Lower lobe of right lung (tissue), 2 donors: ENCODE results near the gene AGPAT3. TPM values are rescaled to one million over a fixed set of nuclear protein-coding genes. Genes with fewer than 3 reads are reported as not detected.
"Not testable (repeated sequence)": the region's sequence is repeated elsewhere in the genome, so short reads cannot be mapped to it uniquely, and the experiment has no call there.

Experiments used
- ATAC-seq, 2 donors: fragments of 200-7000 bp; cut with Tn5 transposase; one replicate each; pipeline ENCODE4 v1.9.1; 2020 to 2022; ENCODE audit warnings: mild to moderate bottlenecking in 2 of 2, moderate library complexity in 2 of 2
- DNase-seq: peaks from one replicate; pipeline ENCODE4 v3.0.0-alpha.2; 2020
- H3K27ac ChIP-seq: fragments of 200-600 bp; one replicate; pipeline ENCODE4 v1.8.0; 2022
- H3K27me3 ChIP-seq: fragments of 200-600 bp; one replicate; pipeline ENCODE4 v1.8.0; 2022; ENCODE audit warnings: low read depth
- H3K36me3 ChIP-seq: fragments of 200-600 bp; one replicate; pipeline ENCODE4 v1.8.0; 2022; ENCODE audit warnings: mild to moderate bottlenecking
- H3K4me1 ChIP-seq: fragments of 200-600 bp; one replicate; pipeline ENCODE4 v1.8.0; 2022
- H3K4me3 ChIP-seq: fragments of 200-600 bp; one replicate; pipeline ENCODE4 v1.8.0; 2022; ENCODE audit warnings: mild to moderate bottlenecking
- H3K9me3 ChIP-seq: fragments of 200-600 bp; one replicate; pipeline ENCODE4 v1.8.0; 2022
- intact Hi-C: fragments of 100-400 bp; cut with DNase I; formaldehyde crosslinking; loops from one replicate; pipeline ENCODE4 v1.11.0; 2022
- total RNA-seq: library from RNA; stranded (reverse); fragmentation: NEBNext Ultra II Directional; extraction: Animal tissue kit (Norgen Biotek cat#: 25700); gene quantifications from one replicate; pipeline ENCODE4 v1.2.1, GENCODE V29; 2021
- TF ChIP-seq, protein P1 (sequence below): fragments of 200-600 bp; IDR thresholded peaks from one replicate; pipeline ENCODE4 v1.8.0; 2022; ENCODE audit warnings: antibody characterized with exemption, mild to moderate bottlenecking
- donor health status: DM: no; HTN: yes; CAD: no; lungs with severe emphysema.

Gene AGPAT3
- total RNA-seq, 1 donor from 2014 or later = 83.3 TPM

DNA sequence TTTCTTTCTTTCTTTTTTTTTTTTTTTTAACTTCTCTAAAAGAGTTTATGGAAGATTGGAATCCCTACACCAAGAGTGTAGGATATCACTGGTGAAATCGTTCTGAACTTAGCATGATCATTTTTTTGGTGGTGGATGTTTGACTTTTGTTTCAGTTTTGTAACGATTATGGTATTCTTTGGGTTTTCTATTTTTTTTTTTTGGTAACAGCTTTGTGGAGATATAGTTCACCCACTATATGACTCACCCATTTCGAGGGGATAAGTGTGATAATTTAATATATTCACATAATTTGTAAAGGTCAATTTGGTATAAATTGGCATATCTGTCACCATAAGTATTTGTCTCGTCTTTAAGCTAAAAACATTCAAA lies 29.2 kb downstream of the AGPAT3 start:
- intact Hi-C loops = no loop called here
- peak overlapping the region; percentile 39 for H3K4me3 ChIP-seq

GRCh38 chr21:43895196-43895595 lies 30.2 kb downstream of the AGPAT3 start:
- DNase-seq = no peak
- Histone ChIP-seq H3K36me3 (peaks cover under 1% of the 10 kb centered on the region), H3K9me3 (no peaks in the 10 kb centered on the region), H3K4me3 (no peak overlapping the region), H3K27ac (peak overlapping the region; percentile 3), H3K4me1 (peaks cover 36% of the 10 kb centered on the region), H3K27me3 (no peaks in the 10 kb centered on the region)
- TF ChIP-seq, protein P1, sequence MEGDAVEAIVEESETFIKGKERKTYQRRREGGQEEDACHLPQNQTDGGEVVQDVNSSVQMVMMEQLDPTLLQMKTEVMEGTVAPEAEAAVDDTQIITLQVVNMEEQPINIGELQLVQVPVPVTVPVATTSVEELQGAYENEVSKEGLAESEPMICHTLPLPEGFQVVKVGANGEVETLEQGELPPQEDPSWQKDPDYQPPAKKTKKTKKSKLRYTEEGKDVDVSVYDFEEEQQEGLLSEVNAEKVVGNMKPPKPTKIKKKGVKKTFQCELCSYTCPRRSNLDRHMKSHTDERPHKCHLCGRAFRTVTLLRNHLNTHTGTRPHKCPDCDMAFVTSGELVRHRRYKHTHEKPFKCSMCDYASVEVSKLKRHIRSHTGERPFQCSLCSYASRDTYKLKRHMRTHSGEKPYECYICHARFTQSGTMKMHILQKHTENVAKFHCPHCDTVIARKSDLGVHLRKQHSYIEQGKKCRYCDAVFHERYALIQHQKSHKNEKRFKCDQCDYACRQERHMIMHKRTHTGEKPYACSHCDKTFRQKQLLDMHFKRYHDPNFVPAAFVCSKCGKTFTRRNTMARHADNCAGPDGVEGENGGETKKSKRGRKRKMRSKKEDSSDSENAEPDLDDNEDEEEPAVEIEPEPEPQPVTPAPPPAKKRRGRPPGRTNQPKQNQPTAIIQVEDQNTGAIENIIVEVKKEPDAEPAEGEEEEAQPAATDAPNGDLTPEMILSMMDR = no peak
- peak in 1 of 2 donors; percentile 41 for ATAC-seq
- intact Hi-C loops = no loop called here

More for the DNA sequence above, 29.2 kb downstream of the AGPAT3 start:
- no peaks in the 10 kb centered on the region for H3K9me3 ChIP-seq
- ATAC-seq (no peak), DNase-seq (no peak)
- TF ChIP-seq, protein P1 = no peak
- H3K27ac ChIP-seq = peak overlapping the region; percentile 53
- no peaks in the 10 kb centered on the region for H3K27me3 ChIP-seq
- H3K4me1 ChIP-seq = peaks cover 42% of the 10 kb centered on the region
- no peaks in the 10 kb centered on the region for H3K36me3 ChIP-seq

GRCh38 chr21:43896696-43897299 lies 31.8 kb downstream of the AGPAT3 start:
- ATAC-seq, DNase-seq, H3K9me3 ChIP-seq, H3K36me3 ChIP-seq, intact Hi-C loops, H3K27ac ChIP-seq, H3K27me3 ChIP-seq, H3K4me3 ChIP-seq: not testable (repeated sequence)
- H3K4me1 ChIP-seq = peaks cover 36% of the 10 kb centered on the region

- intact Hi-C loops = no loop called here
- no peak for ATAC-seq
- no peaks in the 10 kb centered on the region for H3K9me3 ChIP-seq
- H3K4me1 ChIP-seq = peaks cover 39% of the 10 kb centered on the region
- no peak overlapping the region for H3K4me3 ChIP-seq
- H3K36me3 ChIP-seq = peaks cover 10% of the 10 kb centered on the region
- no peaks in the 10 kb centered on the region for H3K27me3 ChIP-seq
- TF ChIP-seq, protein P1 = no peak
- H3K27ac ChIP-seq = no peak overlapping the region
- DNase-seq = no peak
Observed at GRCh38 chr21:43899307-43900077, 34.5 kb downstream of the AGPAT3 start.

- peaks cover 10% of the 10 kb centered on the region for H3K36me3 ChIP-seq
- H3K4me1 ChIP-seq = peaks cover 36% of the 10 kb centered on the region
- no peak for ATAC-seq
- H3K27ac ChIP-seq = no peak overlapping the region
- H3K4me3 ChIP-seq = no peak overlapping the region
- TF ChIP-seq, protein P1 = no peak
- intact Hi-C loops = no loop called here
- no peaks in the 10 kb centered on the region for H3K27me3 ChIP-seq
- DNase-seq = no peak
- no peaks in the 10 kb centered on the region for H3K9me3 ChIP-seq
Observed at GRCh38 chr21:43900078-43900385, 35.0 kb downstream of the AGPAT3 start.

- ATAC-seq (no peak), DNase-seq (no peak)
- Histone ChIP-seq H3K4me3 (no peak overlapping the region), H3K27ac (no peak overlapping the region), H3K27me3 (no peaks in the 10 kb centered on the region), H3K4me1 (peaks cover 29% of the 10 kb centered on the region), H3K36me3 (peaks cover 10% of the 10 kb centered on the region), H3K9me3 (no peaks in the 10 kb centered on the region)
- intact Hi-C loops = no loop called here
- TF ChIP-seq, protein P1 = no peak
Observed at GRCh38 chr21:43900690-43901089, 35.7 kb downstream of the AGPAT3 start.
